IMR-90 (cell line): ENCODE results near the gene DIP2B. TPM values are rescaled to one million over a fixed set of nuclear protein-coding genes. Genes with fewer than 3 reads are reported as not detected.

ENCODE experiments used
- ATAC-seq: fragments of 200-7000 bp; cut with Tn5 transposase; 2 replicates; pipeline ENCODE4 v1.9.1; 2020; ENCODE audit warnings: low read depth, mild to moderate bottlenecking, moderate library complexity
- BruUV-seq: library from RNA; stranded (reverse); fragments of 400-500 nt; replicated peaks from 2 replicates; lab custom pipeline; 2021; lab: Mats Ljungman, UMichigan
- CTCF ChIA-PET: fragments of 300-600 bp; formaldehyde crosslinking; extraction: SDS; loops from one replicate; lab custom pipeline; 2021; ENCODE audit warnings: antibody characterized with exemption; lab: Yijun Ruan, JAX
- POLR2A ChIA-PET: fragments of 300-600 bp; sonication (Branson Sonifier 250); formaldehyde crosslinking; loops from one replicate; lab custom pipeline; 2022; ENCODE audit warnings: antibody characterized with exemption; ENCODE audit not compliant: unreplicated experiment; lab: Charles Lee
- DNase-seq: peaks from one replicate; pipeline ENCODE4 v3.0.0; 2013
- H2AFZ ChIP-seq: replicated peaks from 2 replicates; pipeline ENCODE3; 2013; ENCODE audit warnings: low read length, mild to moderate bottlenecking; ENCODE audit not compliant: poor library complexity
- H2AK5ac ChIP-seq: 2 replicates; pipeline ENCODE4 v1.6.1; 2013; ENCODE audit warnings: low read depth, low read length, inconsistent platforms
- H2AK9ac ChIP-seq: replicated peaks from 2 replicates; pipeline ENCODE3; 2013; ENCODE audit warnings: mild to moderate bottlenecking, low read depth, low read length, moderate library complexity; ENCODE audit not compliant: poor library complexity
- H2BK120ac ChIP-seq: 2 replicates; pipeline ENCODE4 v1.6.1; 2013; ENCODE audit warnings: low read depth, low read length, inconsistent platforms
- H2BK15ac ChIP-seq: 3 replicates; pipeline ENCODE4 v1.6.1; 2013; ENCODE audit warnings: low read depth, low read length, inconsistent platforms
- H2BK20ac ChIP-seq: 2 replicates; pipeline ENCODE4 v1.6.1; 2013; ENCODE audit warnings: low read depth, mild to moderate bottlenecking, inconsistent platforms, low read length, moderate library complexity
- H2BK5ac ChIP-seq: 2 replicates; pipeline ENCODE4 v1.6.1; 2013; ENCODE audit warnings: mild to moderate bottlenecking, low read depth, low read length, inconsistent platforms; ENCODE audit not compliant: poor library complexity, severe bottlenecking
- H3K14ac ChIP-seq: replicated peaks from 2 replicates; pipeline ENCODE4 v1.6.1; 2013; ENCODE audit warnings: low read depth, low read length, inconsistent platforms
- H3K18ac ChIP-seq: 2 replicates; pipeline ENCODE4 v1.6.1; 2013; ENCODE audit warnings: low read depth, low read length, control low read depth
- H3K23ac ChIP-seq: 2 replicates; pipeline ENCODE4 v1.6.1; 2013; ENCODE audit warnings: low read depth, low read length, inconsistent platforms
- H3K27ac ChIP-seq: 2 replicates; pipeline ENCODE4 v1.5.1; 2013; ENCODE audit warnings: mild to moderate bottlenecking, control low read depth, low read length; ENCODE audit not compliant: insufficient read depth
- H3K27me3 ChIP-seq: 2 replicates; pipeline ENCODE4 v1.6.1; 2013; ENCODE audit warnings: low read length; ENCODE audit not compliant: control insufficient read depth, insufficient read depth
- H3K36me3 ChIP-seq: 2 replicates; pipeline ENCODE4 v1.6.1; 2013; ENCODE audit warnings: low read length, mixed read lengths; ENCODE audit not compliant: control insufficient read depth, insufficient read depth
- H3K4ac ChIP-seq: 2 replicates; pipeline ENCODE4 v1.6.1; 2013; ENCODE audit warnings: low read depth, low read length, inconsistent platforms
- H3K4me1 ChIP-seq: 2 replicates; pipeline ENCODE4 v1.6.1; 2013; ENCODE audit warnings: low read length, mixed read lengths; ENCODE audit not compliant: control insufficient read depth, insufficient read depth
- H3K4me2 ChIP-seq: 2 replicates; pipeline ENCODE4 v1.6.1; 2013; ENCODE audit warnings: low read depth, mild to moderate bottlenecking, control low read depth, low read length, moderate library complexity
- H3K4me3 ChIP-seq: 2 replicates; pipeline ENCODE4 v1.5.1; 2013; ENCODE audit warnings: low read depth, mild to moderate bottlenecking, control low read depth, low read length, moderate library complexity; ENCODE audit not compliant: insufficient read depth
- H3K56ac ChIP-seq: 2 replicates; pipeline ENCODE4 v1.6.1; 2013; ENCODE audit warnings: low read length, inconsistent platforms; ENCODE audit not compliant: insufficient read depth; ENCODE audit errors: extremely low read depth
- H3K79me1 ChIP-seq, 2 experiments: 2 replicates each; pipeline ENCODE4 v1.6.1; 2013; ENCODE audit warnings: low read length in 2 of 2, inconsistent platforms in 1 of 2, low read depth in 1 of 2
- H3K9ac ChIP-seq: 2 replicates; pipeline ENCODE4 v1.6.1; 2013; ENCODE audit warnings: low read depth, low read length, control low read depth
- H3K9me1 ChIP-seq: 2 replicates; pipeline ENCODE4 v1.6.1; 2013; ENCODE audit warnings: low read length, inconsistent platforms; ENCODE audit not compliant: insufficient read depth
- H3K9me3 ChIP-seq: 2 replicates; pipeline ENCODE4 v1.6.1; 2013; ENCODE audit warnings: low read length; ENCODE audit not compliant: control insufficient read depth, insufficient read depth
- H4K20me1 ChIP-seq: 2 replicates; pipeline ENCODE4 v1.6.1; 2013; ENCODE audit warnings: low read length, inconsistent platforms; ENCODE audit not compliant: insufficient read depth
- H4K5ac ChIP-seq: 2 replicates; pipeline ENCODE4 v1.6.1; 2013; ENCODE audit warnings: mild to moderate bottlenecking, low read depth, low read length, control low read depth
- H4K8ac ChIP-seq, 2 experiments: 2 replicates each; pipeline ENCODE4 v1.6.1; 2013; ENCODE audit warnings: low read depth in 2 of 2, low read length in 2 of 2, control low read depth in 1 of 2, inconsistent platforms in 1 of 2
- H4K91ac ChIP-seq: 2 replicates; pipeline ENCODE4 v1.6.1; 2013; ENCODE audit warnings: low read depth, low read length, inconsistent platforms; ENCODE audit not compliant: insufficient read depth
- BHLHE40 ChIP-seq: fragments of 150-350 bp; IDR thresholded peaks from 2 replicates; pipeline ENCODE4 v1.6.1; 2016; ENCODE audit warnings: mild to moderate bottlenecking, low read depth, low read length
- CEBPB ChIP-seq: IDR thresholded peaks from 2 replicates; pipeline ENCODE4 v1.6.1; 2012; ENCODE audit warnings: low read depth, low read length, improper control_type of control experiment
- CHD1 ChIP-seq: IDR thresholded peaks from 2 replicates; pipeline ENCODE4 v1.6.1; 2012; ENCODE audit warnings: low read depth, low read length, improper control_type of control experiment
- CTCF ChIP-seq: conservative IDR thresholded peaks from 2 replicates; pipeline ENCODE4 v1.5.1; 2012; ENCODE audit warnings: mild to moderate bottlenecking, low read depth, low read length, improper control_type of control experiment
- ELK1 ChIP-seq: fragments of 150-350 bp; IDR thresholded peaks from 2 replicates; pipeline ENCODE4 v1.6.1; 2016; ENCODE audit warnings: low read depth, mild to moderate bottlenecking, low read length, moderate library complexity, borderline replicate concordance
- FOS ChIP-seq: fragments of 150-350 bp; IDR thresholded peaks from 2 replicates; pipeline ENCODE4 v1.6.1; 2016; ENCODE audit warnings: low read depth, low read length
- MAFK ChIP-seq: IDR thresholded peaks from 2 replicates; pipeline ENCODE4 v1.6.1; 2012; ENCODE audit warnings: low read depth, low read length, improper control_type of control experiment
- MAZ ChIP-seq: IDR thresholded peaks from 2 replicates; pipeline ENCODE4 v1.6.1; 2012; ENCODE audit warnings: low read depth, mild to moderate bottlenecking, low read length, improper control_type of control experiment, moderate library complexity, borderline replicate concordance
- MXI1 ChIP-seq: IDR thresholded peaks from 2 replicates; pipeline ENCODE4 v1.6.1; 2012; ENCODE audit warnings: low read depth, mild to moderate bottlenecking, low read length, moderate library complexity, borderline replicate concordance
- NFE2L2 ChIP-seq: fragments of 150-350 bp; IDR thresholded peaks from 2 replicates; pipeline ENCODE4 v1.6.1; 2016; ENCODE audit warnings: low read depth, mild to moderate bottlenecking, low read length
- POLR2A ChIP-seq: IDR thresholded peaks from 2 replicates; pipeline ENCODE4 v1.6.1; 2012; ENCODE audit warnings: mild to moderate bottlenecking, low read depth, low read length
- RAD21 ChIP-seq: IDR thresholded peaks from 2 replicates; pipeline ENCODE4 v1.6.1; 2012; ENCODE audit warnings: low read length, improper control_type of control experiment
- RCOR1 ChIP-seq: IDR thresholded peaks from 2 replicates; pipeline ENCODE4 v1.6.1; 2012; ENCODE audit warnings: mild to moderate bottlenecking, low read length, improper control_type of control experiment; ENCODE audit not compliant: insufficient replicate concordance
- RFX5 ChIP-seq: IDR thresholded peaks from 2 replicates; pipeline ENCODE4 v1.8.0; 2012; ENCODE audit warnings: low read depth, mild to moderate bottlenecking, low read length, moderate library complexity
- SMC3 ChIP-seq: fragments of 150-350 bp; IDR thresholded peaks from 2 replicates; pipeline ENCODE4 v1.6.1; 2016; ENCODE audit warnings: low read depth, mild to moderate bottlenecking, antibody characterized with exemption, low read length, moderate library complexity
- USF2 ChIP-seq: fragments of 150-350 bp; IDR thresholded peaks from 2 replicates; pipeline ENCODE4 v1.6.1; 2017; ENCODE audit warnings: mild to moderate bottlenecking, antibody characterized with exemption, low read length, low read depth
- WGBS, 2 experiments: methylation state at CpG; one replicate each; pipeline versions ENCODE4 v1.1.5 to v1.1.7; 2013; ENCODE audit warnings: missing lambda C conversion rate in 2 of 2; ENCODE audit not compliant: insufficient read length in 1 of 2; ENCODE audit errors: extremely low coverage in 2 of 2; 5-methylcytosine and 5-hydroxymethylcytosine counted together
- dilution Hi-C: fragments of 300-500 bp; cut with HindIII; formaldehyde crosslinking; loops from one replicate; pipeline ENCODE4 v1.14.3; 2018; ENCODE audit warnings: low sequenced_read_pairs; ENCODE audit not compliant: unreplicated experiment
- in situ Hi-C: fragments of 300-500 bp; cut with MboI; formaldehyde crosslinking; loops from 3 replicates; pipeline ENCODE4 v1.14.3; 2019; ENCODE audit warnings: low sequenced_read_pairs, inconsistent platforms, mixed read lengths
- intact Hi-C: fragments of 100-400 bp; cut with micrococcal nuclease; formaldehyde crosslinking; loops from 2 replicates; pipeline ENCODE4 v1.10.0; 2022
- polyA plus RNA-seq, 3 experiments: library from polyadenylated mRNA; depleted of rRNA; stranded (reverse); fragments of >200 nt; gene quantifications; 2 replicates each; pipeline ENCODE4 v1.2.3, GENCODE V29; 2012; ENCODE audit warnings: low replicate concordance in 1 of 3
- total RNA-seq: library from RNA; depleted of rRNA; stranded (reverse); fragments of >200 nt; gene quantifications from 2 replicates; pipeline ENCODE4 v1.2.3, GENCODE V29; 2012

DIP2B gene
- total and polyA plus RNA-seq, 2 of the 4 experiments (the other 2 are of a cell fraction): 7.7 to 12.9 TPM

- Histone ChIP-seq H2AFZ (no peak overlapping the region), H4K8ac (no peak overlapping the region), H2AK9ac (no peak overlapping the region), H4K5ac (no peak overlapping the region), H3K14ac (no peak overlapping the region), H3K79me1 (peaks cover 21 to 58% of the 10 kb centered on the region in 2 experiments), H3K36me3 (no peaks in the 10 kb centered on the region), H3K4ac (no peak overlapping the region), H4K20me1 (peaks cover 19% of the 10 kb centered on the region), H3K4me2 (no peak overlapping the region), H3K9me3 (no peaks in the 10 kb centered on the region), H2BK20ac (no peak overlapping the region), H3K18ac (no peak overlapping the region), H2BK120ac (no peak overlapping the region), H3K27me3 (no peaks in the 10 kb centered on the region), H3K4me3 (no peak overlapping the region), H3K27ac (no peak overlapping the region), H3K9me1 (no peaks in the 10 kb centered on the region), H3K9ac (no peak overlapping the region), H2BK15ac (no peak overlapping the region), H3K56ac (no peak overlapping the region), H3K23ac (no peak overlapping the region), H2AK5ac (no peak overlapping the region), H2BK5ac (no peak overlapping the region), H3K4me1 (peaks cover 4% of the 10 kb centered on the region; the same call in 1 of the 2 replicates), H4K91ac (no peak overlapping the region)
- intact Hi-C loops (no loop called here), in situ Hi-C loops (no loop called here), dilution Hi-C loops (no loop called here)
- ChIA-PET CTCF (no interaction called here), POLR2A (no interaction called here)
- 86% methylated on average over 3 of the region's 9 CpGs; no CpG with 5 or more reads in 1 of the 2 experiments for WGBS, 2 experiments
- no peak for DNase-seq
- no TSS peak for BruUV-seq
- TF ChIP-seq NFE2L2 (no peak), POLR2A (no peak), RFX5 (no peak), MAFK (no peak), CEBPB (no peak), MXI1 (no peak), ELK1 (no peak), SMC3 (no peak), FOS (no peak), CTCF (no peak), RAD21 (no peak), RCOR1 (no peak), CHD1 (no peak), BHLHE40 (no peak), USF2 (no peak), MAZ (no peak)
- ATAC-seq: no peak
Observed at GRCh38 chr12:50550530-50551223, 45.9 kb downstream of the DIP2B start.
